SU-DHL-6 (cell line): ENCODE data around the gene EEFSEC.

ENCODE experiments used
- H2AFZ ChIP-seq: fragments of 200-600 bp; sonication (generic); 2 replicates; pipeline ENCODE4 v1.6.1; 2014; ENCODE audit warnings: low read depth, mild to moderate bottlenecking, moderate library complexity, mixed read lengths, antibody characterized with exemption, low read length; ENCODE audit not compliant: severe bottlenecking
- H3F3A ChIP-seq: fragments of 200-600 bp; shearing (Covaris generic); 2 replicates; pipeline ENCODE4 v1.6.0; 2016; ENCODE audit warnings: antibody characterized with exemption, mild to moderate bottlenecking; ENCODE audit not compliant: insufficient read depth
- H3K27ac ChIP-seq: fragments of 200-600 bp; sonication (generic); 2 replicates; pipeline ENCODE4 v1.5.1; 2016; ENCODE audit warnings: low read depth, mild to moderate bottlenecking, low read length, moderate library complexity, mixed read lengths
- H3K27me3 ChIP-seq: fragments of 200-600 bp; sonication (generic), shearing (Covaris generic); 2 replicates; pipeline ENCODE4 v1.6.0; 2014; ENCODE audit warnings: mild to moderate bottlenecking, low read length
- H3K36me3 ChIP-seq: fragments of 200-600 bp; sonication (generic); 2 replicates; pipeline ENCODE4 v1.6.1; 2014; ENCODE audit warnings: mild to moderate bottlenecking, low read length, mixed read lengths
- H3K4me2 ChIP-seq: fragments of 300-600, 200-600 bp; shearing (Covaris generic), sonication (generic); 2 replicates; pipeline ENCODE4 v1.6.0; 2014; ENCODE audit warnings: low read length, low read depth, mild to moderate bottlenecking; ENCODE audit not compliant: poor library complexity, severe bottlenecking
- H3K4me3 ChIP-seq: fragments of 200-600 bp; sonication (generic); 2 replicates; pipeline ENCODE4 v1.5.1; 2014; ENCODE audit warnings: antibody characterized with exemption, low read length, mild to moderate bottlenecking, mixed read lengths; ENCODE audit not compliant: insufficient read depth, poor library complexity, severe bottlenecking
- H3K79me2 ChIP-seq: fragments of 200-600 bp; sonication (generic); 2 replicates; pipeline ENCODE4 v1.6.1; 2014; ENCODE audit warnings: mild to moderate bottlenecking, low read length, moderate library complexity; ENCODE audit not compliant: insufficient read depth
- H3K9ac ChIP-seq: fragments of 200-600 bp; sonication (generic); 2 replicates; pipeline ENCODE4 v1.7.0; 2014; ENCODE audit warnings: mild to moderate bottlenecking, low read length
- H3K9me2 ChIP-seq: fragments of 200-600 bp; sonication (generic); replicated peaks from 2 replicates; pipeline ENCODE4 v1.6.1; 2014; ENCODE audit warnings: low read length; ENCODE audit not compliant: insufficient read depth
- H3K9me3 ChIP-seq: fragments of 200-600 bp; sonication (generic); 2 replicates; pipeline ENCODE4 v1.6.1; 2014; ENCODE audit warnings: low read length, mixed read lengths; ENCODE audit not compliant: insufficient read depth
- H4K20me1 ChIP-seq: fragments of 200-600 bp; sonication (generic); 2 replicates; pipeline ENCODE4 v1.6.1; 2014; ENCODE audit warnings: low read depth, mild to moderate bottlenecking, antibody characterized with exemption, low read length, moderate library complexity, mixed read lengths
- EZH2phosphoT487 ChIP-seq: fragments of 200-600 bp; sonication (generic), shearing (Covaris generic); conservative IDR thresholded peaks from 2 replicates; pipeline ENCODE4 v1.6.1; 2018; ENCODE audit warnings: mild to moderate bottlenecking, antibody characterized with exemption, low read length, moderate library complexity, mixed read lengths
- TF ChIP-seq, protein P1 (sequence below): fragments of 200-600 bp; sonication (generic); IDR thresholded peaks from one replicate; pipeline ENCODE4 v1.5.1; 2017; ENCODE audit warnings: antibody characterized with exemption, mild to moderate bottlenecking, low read length, moderate library complexity; ENCODE audit not compliant: insufficient read depth, poor library complexity, severe bottlenecking

The EEFSEC gene

GRCh38 chr3:128337305-128337704 lies 184.0 kb downstream of the EEFSEC start:
- Histone ChIP-seq H3F3A (no peaks in the 10 kb centered on the region), H3K79me2 (no peaks in the 10 kb centered on the region), H2AFZ (no peak overlapping the region), H3K4me2 (no peak overlapping the region), H3K27me3 (no peaks in the 10 kb centered on the region), H3K4me3 (no peak overlapping the region), H4K20me1 (no peaks in the 10 kb centered on the region), H3K36me3 (no peaks in the 10 kb centered on the region), H3K9me2 (no peaks in the 10 kb centered on the region), H3K9me3 (no peaks in the 10 kb centered on the region), H3K27ac (no peak overlapping the region), H3K9ac (no peak overlapping the region)
- TF ChIP-seq EZH2phosphoT487, result no peak
- TF ChIP-seq, protein P1, sequence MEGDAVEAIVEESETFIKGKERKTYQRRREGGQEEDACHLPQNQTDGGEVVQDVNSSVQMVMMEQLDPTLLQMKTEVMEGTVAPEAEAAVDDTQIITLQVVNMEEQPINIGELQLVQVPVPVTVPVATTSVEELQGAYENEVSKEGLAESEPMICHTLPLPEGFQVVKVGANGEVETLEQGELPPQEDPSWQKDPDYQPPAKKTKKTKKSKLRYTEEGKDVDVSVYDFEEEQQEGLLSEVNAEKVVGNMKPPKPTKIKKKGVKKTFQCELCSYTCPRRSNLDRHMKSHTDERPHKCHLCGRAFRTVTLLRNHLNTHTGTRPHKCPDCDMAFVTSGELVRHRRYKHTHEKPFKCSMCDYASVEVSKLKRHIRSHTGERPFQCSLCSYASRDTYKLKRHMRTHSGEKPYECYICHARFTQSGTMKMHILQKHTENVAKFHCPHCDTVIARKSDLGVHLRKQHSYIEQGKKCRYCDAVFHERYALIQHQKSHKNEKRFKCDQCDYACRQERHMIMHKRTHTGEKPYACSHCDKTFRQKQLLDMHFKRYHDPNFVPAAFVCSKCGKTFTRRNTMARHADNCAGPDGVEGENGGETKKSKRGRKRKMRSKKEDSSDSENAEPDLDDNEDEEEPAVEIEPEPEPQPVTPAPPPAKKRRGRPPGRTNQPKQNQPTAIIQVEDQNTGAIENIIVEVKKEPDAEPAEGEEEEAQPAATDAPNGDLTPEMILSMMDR, result no peak

- H3K4me3 ChIP-seq, result no peak overlapping the region
- no peaks in the 10 kb centered on the region for H3K27me3 ChIP-seq
- H3K36me3 ChIP-seq, result no peaks in the 10 kb centered on the region
- no peak overlapping the region for H3K27ac ChIP-seq
- H4K20me1 ChIP-seq, result no peaks in the 10 kb centered on the region
- no peak for TF ChIP-seq EZH2phosphoT487
- TF ChIP-seq, protein P1, result no peak
- H3K9me3 ChIP-seq, result no peaks in the 10 kb centered on the region
- no peaks in the 10 kb centered on the region for H3K79me2 ChIP-seq
- no peaks in the 10 kb centered on the region for H3K9me2 ChIP-seq
- no peak overlapping the region for H3K9ac ChIP-seq
- H3K4me2 ChIP-seq, result no peak overlapping the region
- H3F3A ChIP-seq, result no peaks in the 10 kb centered on the region
- no peak overlapping the region for H2AFZ ChIP-seq
Observed at GRCh38 chr3:128338536-128339330, 185.5 kb downstream of the EEFSEC start.

DNA sequence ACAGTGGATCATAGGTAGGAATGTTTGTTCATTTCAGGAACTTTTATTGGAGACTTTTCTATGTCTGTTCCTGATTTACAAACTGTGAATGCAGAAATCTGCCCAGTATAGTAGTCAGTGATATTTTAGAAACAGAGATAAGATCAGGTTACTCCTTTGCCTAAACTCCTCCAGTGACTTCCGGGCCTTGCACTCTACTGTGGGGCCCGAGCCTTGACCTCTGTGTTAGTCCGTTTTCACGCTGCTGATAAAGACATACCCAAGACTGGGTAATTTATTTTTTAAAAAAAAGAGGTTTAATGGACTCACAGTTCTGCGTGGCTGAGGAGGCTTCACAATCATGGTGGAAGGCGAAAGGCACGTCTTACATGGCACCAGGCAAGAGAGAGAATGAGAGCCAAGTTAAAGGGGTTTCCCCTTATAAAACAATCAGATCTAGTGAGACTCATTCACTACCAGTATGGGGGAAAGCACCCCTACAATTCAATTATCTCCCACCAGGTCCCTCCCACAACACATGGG lies 186.3 kb downstream of the EEFSEC start:
- H4K20me1 ChIP-seq, result no peaks in the 10 kb centered on the region
- no peaks in the 10 kb centered on the region for H3K27me3 ChIP-seq
- H3K4me2 ChIP-seq, result no peak overlapping the region
- H3K27ac ChIP-seq, result no peak overlapping the region
- no peaks in the 10 kb centered on the region for H3K79me2 ChIP-seq
- no peak overlapping the region for H2AFZ ChIP-seq
- TF ChIP-seq, protein P1, result no peak
- TF ChIP-seq EZH2phosphoT487, result no peak
- H3F3A ChIP-seq, result no peaks in the 10 kb centered on the region
- H3K9me2 ChIP-seq, result no peaks in the 10 kb centered on the region
- H3K9ac ChIP-seq, result no peak overlapping the region
- no peak overlapping the region for H3K4me3 ChIP-seq
- no peaks in the 10 kb centered on the region for H3K9me3 ChIP-seq
- no peaks in the 10 kb centered on the region for H3K36me3 ChIP-seq
